Fibroblast of lung (primary cell): Measurements from ENCODE around the gene KCTD19.

Experiments
- CTCF ChIP-seq, 2 donors: IDR thresholded peaks in 1 of 2; conservative IDR thresholded peaks in 1 of 2; 1 replicate in 1 of 2; 2 replicates in 1 of 2; pipeline ENCODE4 v1.5.1; 2011 to 2012; ENCODE audit warnings: low read length in 2 of 2, control low read depth in 1 of 2, inconsistent platforms in 1 of 2, low read depth in 1 of 2, mild to moderate bottlenecking in 1 of 2
- EZH2 ChIP-seq: IDR thresholded peaks from 2 replicates; pipeline ENCODE4 v1.5.1; 2012; ENCODE audit warnings: low read length, control low read depth, mild to moderate bottlenecking; ENCODE audit errors: missing control alignments

DNA sequence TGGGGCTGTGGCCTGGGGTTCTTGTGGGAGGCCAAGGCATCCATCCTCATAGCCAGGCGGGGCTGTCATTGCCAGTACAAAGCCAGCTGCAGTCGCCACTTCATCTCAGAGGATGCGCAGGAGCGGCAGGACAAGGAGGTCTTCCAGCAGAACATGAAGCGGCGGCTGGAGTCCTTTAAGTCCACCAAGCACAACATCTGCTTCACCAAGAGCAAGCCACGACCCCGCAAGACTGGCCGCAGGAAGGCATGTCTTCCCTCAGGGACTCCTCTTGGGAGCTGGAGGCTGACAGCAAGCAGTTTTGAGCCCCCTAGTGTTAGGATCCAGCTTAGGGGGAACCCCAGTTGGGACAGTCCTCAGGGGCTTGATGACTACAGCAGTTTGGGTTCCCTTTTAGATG lies 62.3 kb downstream of the KCTD19 start:
- peak in 1 of 2 donors; percentile 17 for TF ChIP-seq CTCF (conservative IDR thresholded peaks at IDR 0.05 in 1 of 2, IDR thresholded peaks at IDR 0.05 in 1 of 2; ENCODE audit: low read depth in 1 of 2, low read length in 2 of 2)
- TF ChIP-seq EZH2: no peak
